GM20000 (cell line): Measurements from ENCODE around the gene PRR29.

ENCODE experiments used
- DNase-seq: peaks from one replicate; pipeline ENCODE4 v3.0.0; 2012; ENCODE audit warnings: low spot score
- TF ChIP-seq, protein P1 (sequence below): IDR thresholded peaks from 2 replicates; pipeline ENCODE4 v1.5.1; 2012; ENCODE audit warnings: mild to moderate bottlenecking, control low read depth; ENCODE audit errors: extremely low read depth, missing control alignments

PRR29 gene

DNA sequence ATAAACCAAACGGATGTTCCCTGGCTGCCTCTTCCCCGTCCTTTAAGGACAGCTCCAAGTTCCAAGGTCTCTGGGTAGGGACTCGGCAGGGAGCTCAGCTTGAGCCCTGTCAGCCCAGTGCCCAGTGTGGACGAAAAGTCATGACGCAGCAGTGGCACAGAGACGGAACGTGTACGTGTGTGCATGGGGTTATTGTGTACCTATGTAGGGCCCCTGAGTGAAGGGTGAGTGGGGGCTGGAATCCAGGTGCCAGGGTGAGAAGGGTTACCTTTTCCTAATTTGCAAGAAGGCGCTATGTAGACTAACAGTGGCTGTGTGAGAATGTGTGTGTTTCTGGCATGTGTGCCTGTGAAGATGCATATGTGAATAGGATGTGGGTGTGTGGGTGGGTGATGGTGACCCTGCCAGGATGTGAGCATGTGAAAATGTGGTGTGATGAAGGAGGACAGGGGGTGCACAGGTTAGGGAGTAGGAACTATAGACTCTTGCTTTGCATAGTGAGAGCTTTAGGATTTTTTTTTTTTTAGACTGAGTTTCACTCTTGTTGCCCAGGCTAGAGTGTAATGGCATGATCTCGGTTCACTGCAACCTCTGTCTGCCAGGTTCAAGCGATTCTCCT lies 31.4 kb upstream of the PRR29 start:
- TF ChIP-seq, protein P1, sequence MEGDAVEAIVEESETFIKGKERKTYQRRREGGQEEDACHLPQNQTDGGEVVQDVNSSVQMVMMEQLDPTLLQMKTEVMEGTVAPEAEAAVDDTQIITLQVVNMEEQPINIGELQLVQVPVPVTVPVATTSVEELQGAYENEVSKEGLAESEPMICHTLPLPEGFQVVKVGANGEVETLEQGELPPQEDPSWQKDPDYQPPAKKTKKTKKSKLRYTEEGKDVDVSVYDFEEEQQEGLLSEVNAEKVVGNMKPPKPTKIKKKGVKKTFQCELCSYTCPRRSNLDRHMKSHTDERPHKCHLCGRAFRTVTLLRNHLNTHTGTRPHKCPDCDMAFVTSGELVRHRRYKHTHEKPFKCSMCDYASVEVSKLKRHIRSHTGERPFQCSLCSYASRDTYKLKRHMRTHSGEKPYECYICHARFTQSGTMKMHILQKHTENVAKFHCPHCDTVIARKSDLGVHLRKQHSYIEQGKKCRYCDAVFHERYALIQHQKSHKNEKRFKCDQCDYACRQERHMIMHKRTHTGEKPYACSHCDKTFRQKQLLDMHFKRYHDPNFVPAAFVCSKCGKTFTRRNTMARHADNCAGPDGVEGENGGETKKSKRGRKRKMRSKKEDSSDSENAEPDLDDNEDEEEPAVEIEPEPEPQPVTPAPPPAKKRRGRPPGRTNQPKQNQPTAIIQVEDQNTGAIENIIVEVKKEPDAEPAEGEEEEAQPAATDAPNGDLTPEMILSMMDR = no peak
- peak; percentile 58 for DNase-seq

DNA sequence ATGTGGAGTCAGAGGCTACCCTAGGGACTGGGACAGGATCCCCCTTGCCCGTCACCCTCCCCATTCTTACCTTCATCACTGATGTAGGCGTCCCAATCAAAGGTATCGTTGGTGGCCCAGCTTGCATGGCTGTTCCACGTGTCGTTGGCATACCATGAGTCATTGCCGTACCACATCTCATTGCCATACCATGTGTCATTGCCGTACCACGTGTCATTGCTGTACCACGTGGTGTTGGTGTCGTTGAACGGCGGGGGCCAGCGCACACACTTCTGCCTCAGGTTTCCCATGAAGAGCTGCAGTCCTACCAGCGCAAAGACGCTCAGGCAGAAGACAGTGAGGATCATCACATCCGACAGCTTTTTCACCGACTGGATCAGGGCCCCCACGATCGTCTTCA lies 30.2 kb upstream of the PRR29 start:
- no peak for DNase-seq
- TF ChIP-seq, protein P1 = no peak

DNA sequence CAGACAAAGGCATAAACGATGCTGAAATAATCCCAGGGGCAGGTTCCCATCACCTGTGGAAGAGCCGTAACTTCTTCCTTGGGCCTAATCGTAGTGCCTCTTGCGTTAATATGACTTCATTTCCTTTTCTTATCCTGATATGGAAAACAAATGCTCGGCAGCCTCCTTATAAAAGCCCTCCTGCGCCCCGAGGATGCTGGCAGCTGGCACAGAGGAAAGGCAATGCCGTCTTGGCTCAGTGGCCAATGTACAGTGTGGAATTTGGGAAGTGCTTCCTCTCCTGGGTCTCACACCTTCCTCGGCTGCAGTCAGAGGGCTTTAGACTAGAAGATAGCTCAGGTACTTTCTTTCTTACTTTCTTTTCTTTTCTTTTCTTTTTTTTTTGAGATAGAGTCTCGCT lies 28.9 kb upstream of the PRR29 start:
- no peak for DNase-seq
- TF ChIP-seq, protein P1 = no peak

DNA sequence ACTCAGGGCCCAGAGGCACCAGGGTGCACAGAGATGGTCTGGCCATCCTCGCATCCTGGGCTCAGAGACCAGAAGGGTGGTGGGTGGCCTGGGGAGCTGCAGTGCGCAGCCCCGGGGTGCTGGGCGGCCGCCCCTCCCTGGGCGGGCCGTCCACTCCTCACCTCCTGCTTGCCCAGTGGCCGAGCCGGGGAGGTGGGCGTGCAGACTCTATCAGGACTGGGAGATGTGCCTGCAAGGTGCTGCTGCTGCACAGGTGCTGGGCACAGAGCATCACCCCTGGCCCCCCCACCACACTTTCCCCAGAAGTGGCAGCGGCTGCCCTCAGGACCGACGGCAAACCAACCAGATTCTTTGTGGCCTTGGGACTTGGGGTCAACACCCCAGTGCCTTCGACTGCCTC lies 25.4 kb upstream of the PRR29 start, which contains the start of gene SCN4A:
SCN4A (minus strand) TSS at position 123 of the 400 bp plus-strand sequence; CDS start at position 46, 77 bp downstream.
- no peak for DNase-seq
- TF ChIP-seq, protein P1 = no peak

DNA sequence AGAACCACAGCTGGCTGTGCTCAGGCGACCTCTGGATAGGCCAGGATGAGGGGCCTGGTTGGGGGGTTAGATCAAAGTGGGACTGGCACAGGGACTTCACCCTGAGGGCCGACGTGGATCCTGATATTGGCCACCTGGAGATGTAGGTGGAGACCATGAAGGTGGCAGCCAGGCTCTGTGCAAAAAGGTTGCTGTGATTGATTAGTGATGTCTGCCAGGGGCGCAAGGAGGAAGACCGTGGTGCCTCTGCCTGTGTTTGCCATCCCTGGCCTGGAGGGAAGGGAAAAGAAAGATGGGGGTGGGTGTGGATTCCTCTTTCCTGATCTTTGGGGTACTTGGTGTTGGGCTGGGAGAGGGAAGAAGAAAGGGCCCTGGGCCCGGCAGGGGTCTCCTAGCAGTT lies 24.9 kb upstream of the PRR29 start:
- TF ChIP-seq, protein P1 = no peak

DNA sequence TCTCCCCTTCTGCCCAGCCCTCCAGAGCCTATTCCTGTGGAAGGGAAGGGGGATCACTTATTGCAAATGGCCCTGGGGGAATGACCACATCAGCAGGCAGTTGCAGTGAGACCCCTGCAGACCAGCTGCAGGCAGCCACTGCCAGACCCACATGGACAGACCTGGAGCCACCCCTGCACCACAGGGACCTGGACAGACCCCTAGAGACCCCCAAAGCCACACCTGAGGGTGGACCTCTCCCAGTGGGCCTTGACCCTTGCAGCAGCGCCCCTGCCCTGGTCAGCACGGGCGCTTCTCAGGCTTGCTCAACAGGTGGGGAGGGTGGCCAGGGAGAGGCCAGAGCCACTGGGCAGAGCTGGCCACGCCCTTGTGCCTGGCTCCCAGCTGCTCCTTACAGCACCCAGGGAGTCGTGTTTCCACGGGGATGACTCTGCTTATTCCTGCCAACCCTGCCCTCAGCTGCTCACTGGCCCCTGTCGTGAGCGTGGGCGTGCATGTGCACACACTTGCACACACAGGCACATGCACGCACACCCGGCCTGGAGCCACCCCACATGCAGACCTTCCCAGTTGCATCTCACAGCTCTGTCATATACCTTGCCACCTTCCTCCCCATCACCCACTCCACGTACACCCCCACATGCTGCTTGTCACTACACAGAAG lies 24.1 kb upstream of the PRR29 start:
- no peak for DNase-seq
- TF ChIP-seq, protein P1 = no peak

More for the DNA sequence above, 24.9 kb upstream of the PRR29 start:
- DNase-seq = no peak

DNA sequence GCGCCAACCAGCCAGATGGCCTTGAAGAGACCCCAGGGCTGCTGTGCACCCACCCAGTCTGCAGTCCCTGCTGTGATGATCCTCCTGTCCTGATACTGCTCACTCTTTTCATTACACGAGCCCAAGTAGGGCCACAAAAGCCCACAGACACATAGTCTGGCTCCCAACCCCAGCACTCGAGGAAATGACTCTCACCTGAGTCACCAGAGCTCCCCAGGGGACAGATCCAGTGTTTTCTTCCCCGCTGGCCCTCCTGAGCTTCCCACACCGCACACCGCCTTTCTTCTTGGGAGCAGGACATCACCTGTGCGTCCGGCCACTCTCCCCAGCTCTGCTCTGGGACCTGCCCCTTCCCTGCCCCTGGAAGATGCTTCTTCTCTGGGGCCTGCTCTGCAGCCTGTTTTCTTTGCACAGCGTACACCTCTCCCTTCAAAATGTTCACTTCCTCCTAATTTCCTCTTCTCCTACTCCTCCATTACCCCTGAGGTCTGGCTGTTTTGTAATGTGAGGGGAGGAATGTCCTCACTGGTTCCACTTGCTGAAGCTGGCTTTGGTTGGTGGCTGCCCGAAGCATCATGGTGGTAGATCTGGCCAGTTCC lies 23.5 kb upstream of the PRR29 start:
- TF ChIP-seq, protein P1 = no peak
- no peak for DNase-seq
